CD14-positive monocyte (primary cell): ENCODE measurements around the gene EPHA8. TPM values are rescaled to one million over a fixed set of nuclear protein-coding genes. Genes with fewer than 3 reads are reported as not detected.

ENCODE experiments used
- DNase-seq, 3 donors: peaks; one replicate each; pipeline ENCODE4 v3.0.0-alpha.2; 2011 to 2022
- H2AFZ ChIP-seq: 2 replicates; pipeline ENCODE4 v1.6.0; 2012; ENCODE audit warnings: mild to moderate bottlenecking, low read depth, low read length, inconsistent platforms; ENCODE audit not compliant: insufficient read depth, poor library complexity, severe bottlenecking
- H3K27ac ChIP-seq, 2 donors: 1 replicate in 1 of 2; 2 replicates in 1 of 2; pipeline ENCODE4 v1.5.1; 2012 to 2013; ENCODE audit warnings: low read length in 2 of 2, control low read depth in 1 of 2, inconsistent platforms in 1 of 2, low read depth in 1 of 2, mild to moderate bottlenecking in 1 of 2
- H3K27me3 ChIP-seq, 2 donors: one replicate each; pipeline versions ENCODE4 v1.6.0 to v1.6.1; 2011 to 2013; ENCODE audit warnings: low read length in 2 of 2; ENCODE audit not compliant: control insufficient read depth in 2 of 2, insufficient read depth in 2 of 2
- H3K36me3 ChIP-seq, 2 donors: replicated peaks in 1 of 2; 1 replicate in 1 of 2; 2 replicates in 1 of 2; pipeline versions ENCODE4 v1.5.1 to v1.6.1; 2012 to 2013; ENCODE audit warnings: low read length in 2 of 2, control low read depth in 1 of 2, inconsistent platforms in 1 of 2, mild to moderate bottlenecking in 1 of 2; ENCODE audit not compliant: insufficient read depth in 2 of 2, control insufficient read depth in 1 of 2
- H3K4me1 ChIP-seq, 2 donors: 1 replicate in 1 of 2; 2 replicates in 1 of 2; pipeline versions ENCODE4 v1.5.1 to v1.6.1; 2012 to 2013; ENCODE audit warnings: low read length in 2 of 2, control low read depth in 1 of 2, inconsistent platforms in 1 of 2, mild to moderate bottlenecking in 1 of 2, moderate library complexity in 1 of 2; ENCODE audit not compliant: insufficient read depth in 2 of 2, control insufficient read depth in 1 of 2
- H3K4me2 ChIP-seq: replicated peaks from 2 replicates; pipeline ENCODE3; 2012; ENCODE audit warnings: low read length, moderate library complexity, mild to moderate bottlenecking; ENCODE audit not compliant: poor library complexity, severe bottlenecking; ENCODE audit errors: extremely low read depth
- H3K4me3 ChIP-seq, 3 experiments: fragments of 200-600 bp in 1 of 3; sonication (generic) in 1 of 3; replicated peaks in 1 of 3; 1 replicate in 2 of 3; 2 replicates in 1 of 3; pipeline ENCODE4 v1.5.1; 2011 to 2013; ENCODE audit warnings: low read length in 3 of 3, mild to moderate bottlenecking in 3 of 3, control low read depth in 2 of 3, low read depth in 2 of 3, inconsistent platforms in 1 of 3, moderate library complexity in 1 of 3
- H3K79me2 ChIP-seq: 2 replicates; pipeline ENCODE4 v1.6.0; 2012; ENCODE audit warnings: mild to moderate bottlenecking, control low read depth, inconsistent platforms, low read length, moderate library complexity; ENCODE audit not compliant: insufficient read depth
- H3K9ac ChIP-seq: 2 replicates; pipeline ENCODE4 v1.6.0; 2017; ENCODE audit warnings: low read length, mild to moderate bottlenecking; ENCODE audit not compliant: insufficient read depth, poor library complexity, severe bottlenecking
- H3K9me3 ChIP-seq, 2 donors: replicated peaks in 1 of 2; 1 replicate in 1 of 2; 2 replicates in 1 of 2; pipeline versions ENCODE4 v1.5.1 to v1.6.1; 2012 to 2013; ENCODE audit warnings: low read length in 2 of 2, control low read depth in 1 of 2; ENCODE audit not compliant: control insufficient read depth in 1 of 2, insufficient read depth in 1 of 2
- H4K20me1 ChIP-seq: 2 replicates; pipeline ENCODE4 v1.6.0; 2012; ENCODE audit warnings: mild to moderate bottlenecking, low read length, control low read depth, moderate library complexity; ENCODE audit not compliant: insufficient read depth
- H3K27ac Mint-ChIP-seq, 7 donors: one replicate each; pipeline ENCODE4 v1.8.0; 2020; ENCODE audit warnings: mild to moderate bottlenecking in 7 of 7, mixed read lengths in 7 of 7, moderate library complexity in 6 of 7, inconsistent platforms in 2 of 7
- H3K27me3 Mint-ChIP-seq, 3 donors: one replicate each; pipeline ENCODE4 v1.8.0; 2021 to 2022; ENCODE audit warnings: low read depth in 3 of 3, mild to moderate bottlenecking in 3 of 3, mixed read lengths in 3 of 3, moderate library complexity in 3 of 3, inconsistent platforms in 1 of 3
- H3K36me3 Mint-ChIP-seq, 2 donors: one replicate each; pipeline ENCODE4 v1.8.0; 2020; ENCODE audit warnings: mixed read lengths in 2 of 2, inconsistent platforms in 1 of 2, mild to moderate bottlenecking in 1 of 2
- H3K4me1 Mint-ChIP-seq: one replicate; pipeline ENCODE4 v1.8.0; 2020; ENCODE audit warnings: mild to moderate bottlenecking, mixed read lengths
- H3K4me3 Mint-ChIP-seq, 2 donors: one replicate each; pipeline ENCODE4 v1.8.0; 2020; ENCODE audit warnings: mild to moderate bottlenecking in 2 of 2, mixed read lengths in 2 of 2, moderate library complexity in 1 of 2
- H3K9me3 Mint-ChIP-seq, 7 donors: one replicate each; pipeline ENCODE4 v1.8.0; 2020 to 2022; ENCODE audit warnings: mixed read lengths in 7 of 7, mild to moderate bottlenecking in 6 of 7, moderate library complexity in 6 of 7, inconsistent platforms in 2 of 7
- WGBS: methylation state at CpG from one replicate; pipeline ENCODE4 v1.1.5; 2013; ENCODE audit warnings: missing lambda C conversion rate; ENCODE audit not compliant: insufficient coverage; 5-methylcytosine and 5-hydroxymethylcytosine counted together
- intact Hi-C, 2 donors: fragments of 100-400 bp; cut with micrococcal nuclease; formaldehyde crosslinking; loops; one replicate each; pipeline versions ENCODE4 v1.15.0 to v1.15.1; 2023
- polyA plus RNA-seq, 3 donors: library from polyadenylated mRNA; depleted of rRNA in 1 of 3; unstranded in 2 of 3; stranded (reverse) in 1 of 3; fragments of 300-500 nt in 2 of 3; fragments of >200 nt in 1 of 3; fragmentation: Illumina TruSeq in 2 of 3; gene quantifications; 1 replicate in 2 of 3; 2 replicates in 1 of 3; pipeline ENCODE4 v1.2.3, GENCODE V29; 2012 to 2021
- TF ChIP-seq, protein P1 (sequence below): fragments of 200-600 bp; IDR thresholded peaks from one replicate; pipeline ENCODE4 v1.8.0; 2022; ENCODE audit warnings: antibody characterized with exemption, mild to moderate bottlenecking

The EPHA8 gene
- polyA plus RNA-seq, 3 donors = 0.04 TPM; not detected in 2

DNA sequence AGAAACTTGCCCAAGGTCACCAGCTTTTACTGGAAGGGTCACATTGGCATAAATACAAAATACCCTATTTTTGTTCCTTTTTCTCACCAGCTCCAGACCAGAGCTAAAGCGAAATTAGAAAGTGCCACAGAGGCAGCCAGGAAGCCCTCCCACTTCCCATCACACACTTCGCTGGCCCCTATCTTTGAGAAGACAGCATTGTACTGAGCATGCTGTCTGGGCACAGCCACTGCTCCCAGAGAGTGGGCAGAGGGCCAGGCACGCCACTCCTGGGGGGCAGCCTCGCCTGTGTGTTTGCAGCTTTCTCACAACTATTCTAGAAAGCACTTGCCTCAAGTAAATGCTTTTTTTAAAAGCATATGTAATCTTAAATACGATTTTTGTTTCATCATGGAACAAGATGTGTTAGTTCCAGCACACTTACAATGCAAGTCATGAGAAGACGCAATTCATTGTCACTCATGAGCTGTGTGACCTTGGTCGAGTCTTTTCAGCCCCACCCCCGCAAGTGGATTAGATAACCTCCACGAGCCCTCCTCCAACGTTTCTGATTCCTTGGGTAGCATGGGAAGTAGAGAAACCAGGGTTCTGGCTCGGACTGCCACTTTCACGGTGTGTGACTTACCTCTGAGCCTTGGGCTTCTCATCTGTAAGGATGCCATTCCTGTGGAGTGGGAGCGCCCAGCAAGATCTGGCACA, 25.7 kb upstream of the EPHA8 start:
- H3K9ac ChIP-seq = no peak overlapping the region
- TF ChIP-seq, protein P1, sequence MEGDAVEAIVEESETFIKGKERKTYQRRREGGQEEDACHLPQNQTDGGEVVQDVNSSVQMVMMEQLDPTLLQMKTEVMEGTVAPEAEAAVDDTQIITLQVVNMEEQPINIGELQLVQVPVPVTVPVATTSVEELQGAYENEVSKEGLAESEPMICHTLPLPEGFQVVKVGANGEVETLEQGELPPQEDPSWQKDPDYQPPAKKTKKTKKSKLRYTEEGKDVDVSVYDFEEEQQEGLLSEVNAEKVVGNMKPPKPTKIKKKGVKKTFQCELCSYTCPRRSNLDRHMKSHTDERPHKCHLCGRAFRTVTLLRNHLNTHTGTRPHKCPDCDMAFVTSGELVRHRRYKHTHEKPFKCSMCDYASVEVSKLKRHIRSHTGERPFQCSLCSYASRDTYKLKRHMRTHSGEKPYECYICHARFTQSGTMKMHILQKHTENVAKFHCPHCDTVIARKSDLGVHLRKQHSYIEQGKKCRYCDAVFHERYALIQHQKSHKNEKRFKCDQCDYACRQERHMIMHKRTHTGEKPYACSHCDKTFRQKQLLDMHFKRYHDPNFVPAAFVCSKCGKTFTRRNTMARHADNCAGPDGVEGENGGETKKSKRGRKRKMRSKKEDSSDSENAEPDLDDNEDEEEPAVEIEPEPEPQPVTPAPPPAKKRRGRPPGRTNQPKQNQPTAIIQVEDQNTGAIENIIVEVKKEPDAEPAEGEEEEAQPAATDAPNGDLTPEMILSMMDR = no peak
- Mint-ChIP-seq H3K27ac (peak overlapping the region in 3 of 7 donors; percentile 26 to 54 (median 26)), H3K27me3 (peaks cover 0 to 2% (median 0%) of the 10 kb centered on the region in 3 donors), H3K36me3 (peaks cover 14 to 24% of the 10 kb centered on the region in 2 donors), H3K4me3 (no peak overlapping the region), H3K9me3 (no peaks in the 10 kb centered on the region), H3K4me1 (peaks cover 14% of the 10 kb centered on the region)
- peaks cover 0 to 5% of the 10 kb centered on the region in 2 donors for H3K4me1 ChIP-seq
- H2AFZ ChIP-seq = no peak overlapping the region
- no peaks in the 10 kb centered on the region for H3K79me2 ChIP-seq
- intact Hi-C loops = no loop called here
- H4K20me1 ChIP-seq = no peaks in the 10 kb centered on the region
- H3K9me3 ChIP-seq = no peaks in the 10 kb centered on the region
- H3K4me3 ChIP-seq = no peak overlapping the region
- no peak overlapping the region for H3K4me2 ChIP-seq
- H3K27me3 ChIP-seq = no peaks in the 10 kb centered on the region
- no peak overlapping the region for H3K27ac ChIP-seq
- DNase-seq = no peak
- peaks cover 0 to 14% of the 10 kb centered on the region in 2 donors for H3K36me3 ChIP-seq
- 79% methylated on average over 12 of the region's 13 CpGs for WGBS

DNA sequence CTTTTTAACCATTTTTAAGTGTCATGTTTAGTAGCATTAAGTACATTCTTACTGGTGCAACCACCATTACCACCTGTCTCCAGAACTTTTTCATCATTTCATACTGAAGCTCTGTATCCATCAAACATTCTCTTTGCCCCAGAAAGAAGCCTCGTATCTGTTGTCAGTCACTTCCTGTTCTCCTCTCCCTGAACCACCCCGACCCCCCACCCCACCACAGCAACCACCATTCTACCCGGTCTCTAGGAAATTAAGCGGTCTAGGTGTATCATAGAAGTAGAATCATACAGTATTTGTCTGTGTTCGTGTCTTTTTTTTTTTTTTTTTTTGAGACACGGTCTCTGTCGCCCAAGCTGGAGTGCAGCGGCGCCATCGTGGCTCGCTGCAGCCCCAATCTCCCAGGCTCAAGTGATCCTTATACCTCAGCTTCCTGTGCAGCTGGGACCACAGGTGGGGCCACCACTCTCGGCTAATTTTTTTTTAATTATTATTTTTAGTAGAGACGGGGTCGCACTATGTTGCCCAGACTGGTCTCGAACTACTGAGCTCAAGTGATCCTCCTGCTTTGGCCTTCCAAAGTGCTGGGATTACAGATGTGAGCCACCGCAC, 23.7 kb upstream of the EPHA8 start:
- Histone ChIP-seq H2AFZ (no peak overlapping the region), H4K20me1 (no peaks in the 10 kb centered on the region), H3K27ac (no peak overlapping the region), H3K4me3 (no peak overlapping the region), H3K4me1 (peaks cover 0 to 5% of the 10 kb centered on the region in 2 donors), H3K4me2 (no peak overlapping the region), H3K79me2 (no peaks in the 10 kb centered on the region), H3K36me3 (no peaks in the 10 kb centered on the region), H3K27me3 (no peaks in the 10 kb centered on the region), H3K9me3 (no peaks in the 10 kb centered on the region), H3K9ac (no peak overlapping the region)
- no peak for DNase-seq
- Mint-ChIP-seq H3K27me3 (peaks cover 0 to 7% (median 0%) of the 10 kb centered on the region in 3 donors), H3K9me3 (no peaks in the 10 kb centered on the region), H3K4me1 (peaks cover 14% of the 10 kb centered on the region), H3K4me3 (no peak overlapping the region), H3K36me3 (peaks cover 3 to 11% of the 10 kb centered on the region in 2 donors), H3K27ac (no peak overlapping the region)
- intact Hi-C loops = no loop called here
- WGBS = 100% methylated on average over 2 of the region's 16 CpGs
- TF ChIP-seq, protein P1 = no peak
